MM.1S (cell line): ENCODE data around the gene SERPINB3.

ENCODE experiments used
- DNase-seq: peaks from one replicate; pipeline ENCODE4 v3.0.0-alpha.2; 2015
- H2AFZ ChIP-seq: fragments of 300-600 bp; sonication (generic); 2 replicates; pipeline ENCODE4 v1.6.0; 2016; ENCODE audit warnings: antibody characterized with exemption, low read length
- H3F3A ChIP-seq: fragments of 300-600 bp; sonication (generic); 2 replicates; pipeline ENCODE4 v1.6.1; 2016; ENCODE audit warnings: mild to moderate bottlenecking, antibody characterized with exemption, low read length, moderate library complexity, mixed read lengths; ENCODE audit not compliant: insufficient read depth
- H3K27ac ChIP-seq: fragments of 300-600 bp; sonication (generic); 2 replicates; pipeline ENCODE4 v1.5.1; 2016; ENCODE audit warnings: mild to moderate bottlenecking, low read length
- H3K27me3 ChIP-seq: fragments of 300-600 bp; sonication (generic); replicated peaks from 2 replicates; pipeline ENCODE4 v1.6.0; 2016; ENCODE audit warnings: low read length; ENCODE audit not compliant: insufficient read depth
- H3K36me3 ChIP-seq: fragments of 300-600 bp; sonication (generic); replicated peaks from 2 replicates; pipeline ENCODE4 v1.6.1; 2016; ENCODE audit warnings: mild to moderate bottlenecking, low read length, mixed read lengths; ENCODE audit not compliant: insufficient read depth
- H3K4me1 ChIP-seq: fragments of 300-600 bp; sonication (generic); 2 replicates; pipeline ENCODE4 v1.6.1; 2016; ENCODE audit warnings: low read length, mixed read lengths
- H3K4me2 ChIP-seq: fragments of 300-600 bp; sonication (generic); 2 replicates; pipeline ENCODE4 v1.6.0; 2016; ENCODE audit warnings: low read depth, low read length
- H3K4me3 ChIP-seq: fragments of 300-600 bp; sonication (generic); 2 replicates; pipeline ENCODE4 v1.5.1; 2016; ENCODE audit warnings: low read length, mixed read lengths
- H3K79me2 ChIP-seq: fragments of 300-600 bp; sonication (generic); 2 replicates; pipeline ENCODE4 v1.6.1; 2016; ENCODE audit warnings: mixed run types, low read length, mixed read lengths
- H3K9ac ChIP-seq: fragments of 300-600 bp; sonication (generic); 2 replicates; pipeline ENCODE4 v1.6.1; 2016; ENCODE audit warnings: low read length, mixed read lengths
- H3K9me2 ChIP-seq: fragments of 300-600 bp; sonication (generic); replicated peaks from 2 replicates; pipeline ENCODE4 v1.6.1; 2016; ENCODE audit warnings: mild to moderate bottlenecking, low read length, mixed read lengths; ENCODE audit not compliant: insufficient read depth
- H3K9me3 ChIP-seq: fragments of 300-600 bp; sonication (generic); replicated peaks from 2 replicates; pipeline ENCODE4 v1.6.1; 2016; ENCODE audit warnings: mild to moderate bottlenecking, low read length, mixed read lengths; ENCODE audit not compliant: insufficient read depth
- H4K20me1 ChIP-seq: fragments of 300-600 bp; sonication (generic); 2 replicates; pipeline ENCODE4 v1.6.1; 2016; ENCODE audit warnings: mild to moderate bottlenecking, low read length, moderate library complexity, mixed read lengths; ENCODE audit not compliant: insufficient read depth
- EZH2 ChIP-seq: fragments of 300-600 bp; sonication (generic); optimal IDR thresholded peaks from 2 replicates; pipeline ENCODE3; 2017; ENCODE audit warnings: low read depth, mild to moderate bottlenecking, antibody characterized with exemption, low read length, mixed read lengths
- EZH2phosphoT487 ChIP-seq: fragments of 300-600 bp; sonication (generic); IDR thresholded peaks from 2 replicates; pipeline ENCODE4 v1.6.1; 2018; ENCODE audit warnings: antibody characterized with exemption, low read length
- TF ChIP-seq, protein P1 (sequence below): fragments of 300-600 bp; sonication (generic); IDR thresholded peaks from 2 replicates; pipeline ENCODE4 v1.5.1; 2016; ENCODE audit warnings: antibody characterized with exemption, low read length, mixed read lengths

Gene SERPINB3

DNA sequence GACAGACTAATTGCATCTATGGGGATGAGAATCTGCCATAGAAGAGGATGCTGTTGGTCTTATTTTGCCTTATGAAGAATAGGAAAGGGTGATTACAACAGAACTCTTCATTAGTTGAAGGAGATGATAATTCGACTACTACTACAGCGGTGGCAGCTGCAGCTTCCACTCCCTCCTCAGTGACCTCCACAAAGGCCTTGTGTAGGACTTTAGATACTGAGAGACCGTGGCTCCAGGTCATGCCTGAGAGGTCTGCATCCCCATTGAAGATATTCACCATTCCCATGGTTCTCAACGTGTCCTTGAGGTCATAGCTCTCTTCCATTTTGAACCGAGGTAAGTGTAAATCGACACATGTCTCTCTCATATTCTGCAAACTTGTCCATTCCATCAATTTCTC is 24.0 kb downstream of the SERPINB3 start:
- Histone ChIP-seq H4K20me1 (no peaks in the 10 kb centered on the region), H3K4me3 (no peak overlapping the region), H3K4me2 (no peak overlapping the region), H3K9ac (no peak overlapping the region), H2AFZ (no peak overlapping the region), H3K9me2 (no peaks in the 10 kb centered on the region), H3K36me3 (no peaks in the 10 kb centered on the region), H3K27ac (no peak overlapping the region), H3K27me3 (no peaks in the 10 kb centered on the region), H3K4me1 (no peaks in the 10 kb centered on the region), H3F3A (no peaks in the 10 kb centered on the region), H3K9me3 (no peaks in the 10 kb centered on the region), H3K79me2 (no peaks in the 10 kb centered on the region)
- TF ChIP-seq, protein P1, sequence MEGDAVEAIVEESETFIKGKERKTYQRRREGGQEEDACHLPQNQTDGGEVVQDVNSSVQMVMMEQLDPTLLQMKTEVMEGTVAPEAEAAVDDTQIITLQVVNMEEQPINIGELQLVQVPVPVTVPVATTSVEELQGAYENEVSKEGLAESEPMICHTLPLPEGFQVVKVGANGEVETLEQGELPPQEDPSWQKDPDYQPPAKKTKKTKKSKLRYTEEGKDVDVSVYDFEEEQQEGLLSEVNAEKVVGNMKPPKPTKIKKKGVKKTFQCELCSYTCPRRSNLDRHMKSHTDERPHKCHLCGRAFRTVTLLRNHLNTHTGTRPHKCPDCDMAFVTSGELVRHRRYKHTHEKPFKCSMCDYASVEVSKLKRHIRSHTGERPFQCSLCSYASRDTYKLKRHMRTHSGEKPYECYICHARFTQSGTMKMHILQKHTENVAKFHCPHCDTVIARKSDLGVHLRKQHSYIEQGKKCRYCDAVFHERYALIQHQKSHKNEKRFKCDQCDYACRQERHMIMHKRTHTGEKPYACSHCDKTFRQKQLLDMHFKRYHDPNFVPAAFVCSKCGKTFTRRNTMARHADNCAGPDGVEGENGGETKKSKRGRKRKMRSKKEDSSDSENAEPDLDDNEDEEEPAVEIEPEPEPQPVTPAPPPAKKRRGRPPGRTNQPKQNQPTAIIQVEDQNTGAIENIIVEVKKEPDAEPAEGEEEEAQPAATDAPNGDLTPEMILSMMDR: no peak
- DNase-seq: no peak

DNA sequence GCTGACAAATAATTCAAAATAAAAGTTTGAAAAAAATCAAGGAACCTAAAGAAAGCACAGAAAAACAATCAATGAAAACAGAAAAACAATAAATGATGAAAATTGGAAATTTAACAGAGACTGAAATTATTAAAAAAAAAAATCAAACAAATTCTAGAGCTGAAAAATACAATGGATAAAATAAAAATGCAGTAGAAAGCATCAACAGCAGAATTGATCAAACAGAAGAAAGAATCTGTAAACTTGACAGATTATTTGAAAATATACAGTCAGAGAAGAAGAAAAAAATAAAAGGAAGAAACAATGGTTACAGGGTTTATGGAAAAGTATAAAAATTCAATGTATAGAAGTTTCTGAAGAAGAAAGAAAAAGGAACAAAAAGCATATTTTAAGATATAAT is 33.9 kb downstream of the SERPINB3 start:
- no peaks in the 10 kb centered on the region for H3K36me3 ChIP-seq
- H3K4me1 ChIP-seq: no peaks in the 10 kb centered on the region
- no peak overlapping the region for H3K9ac ChIP-seq
- H3K4me3 ChIP-seq: no peak overlapping the region
- TF ChIP-seq EZH2phosphoT487 (no peak), EZH2 (no peak)
- TF ChIP-seq, protein P1: no peak
- no peak overlapping the region for H3K27ac ChIP-seq
- H3K9me2 ChIP-seq: no peaks in the 10 kb centered on the region
- no peaks in the 10 kb centered on the region for H3K27me3 ChIP-seq
- no peak overlapping the region for H3K4me2 ChIP-seq
- DNase-seq: no peak
- H4K20me1 ChIP-seq: no peaks in the 10 kb centered on the region
- no peaks in the 10 kb centered on the region for H3F3A ChIP-seq
- no peaks in the 10 kb centered on the region for H3K9me3 ChIP-seq
- no peak overlapping the region for H2AFZ ChIP-seq
- H3K79me2 ChIP-seq: no peaks in the 10 kb centered on the region

- H3K27me3 ChIP-seq: no peaks in the 10 kb centered on the region
- H3K9me2 ChIP-seq: no peaks in the 10 kb centered on the region
- no peak overlapping the region for H3K9ac ChIP-seq
- H2AFZ ChIP-seq: no peak overlapping the region
- H3K9me3 ChIP-seq: no peaks in the 10 kb centered on the region
- no peaks in the 10 kb centered on the region for H4K20me1 ChIP-seq
- TF ChIP-seq, protein P1: no peak
- TF ChIP-seq EZH2phosphoT487 (no peak), EZH2 (no peak)
- no peak for DNase-seq
- H3K79me2 ChIP-seq: no peaks in the 10 kb centered on the region
- H3F3A ChIP-seq: no peaks in the 10 kb centered on the region
- H3K36me3 ChIP-seq: no peaks in the 10 kb centered on the region
- no peak overlapping the region for H3K27ac ChIP-seq
- no peak overlapping the region for H3K4me2 ChIP-seq
- H3K4me1 ChIP-seq: no peaks in the 10 kb centered on the region
- H3K4me3 ChIP-seq: no peak overlapping the region
Measured at GRCh38 chr18:63626431-63626830, 35.3 kb downstream of the SERPINB3 start.
